K562 (cell line): Measurements from ENCODE around the gene FEN1. TPM values are rescaled to one million over a fixed set of nuclear protein-coding genes. Genes with fewer than 3 reads are reported as not detected.

Source experiments
- JUN ChIP-seq, 2 experiments: sonication (generic) in 1 of 2; formaldehyde crosslinking in 1 of 2; IDR thresholded peaks; 2 replicates each; pipeline versions ENCODE4 v1.6.1 to v1.8.0; 2012 to 2022; ENCODE audit warnings: borderline replicate concordance in 2 of 2, mild to moderate bottlenecking in 2 of 2, improper control_type of control experiment in 1 of 2, low read depth in 1 of 2, low read length in 1 of 2, missing genetic modification reagents in 1 of 2
- TBL1XR1 ChIP-seq, 2 experiments: IDR thresholded peaks; 2 replicates each; pipeline ENCODE4 v1.6.1; 2012; ENCODE audit warnings: improper control_type of control experiment in 2 of 2, low read length in 2 of 2, mild to moderate bottlenecking in 1 of 2
- polyA plus RNA-seq, 8 experiments: library from polyadenylated mRNA; depleted of rRNA in 4 of 8; stranded (reverse) in 5 of 8; unstranded in 3 of 8; fragments of >200 nt; fragmentation: Nextera tagmentation in 2 of 8; fragmentation: Illumina TruSeq in 1 of 8; extraction: Ambion mirVana in 2 of 8; extraction: Trizol in 1 of 8; gene quantifications; 2 replicates each; pipeline versions ENCODE4 v1.2.1 to v1.2.3, GENCODE V29; 2011 to 2014; ENCODE audit warnings: inconsistent platforms in 1 of 8, missing spikeins in 1 of 8
- total RNA-seq, 7 experiments: library from RNA; depleted of rRNA in 6 of 7; stranded (reverse); fragments of >200 nt in 6 of 7; fragmentation: Illumina TruSeq in 2 of 7; extraction: Trizol in 2 of 7; gene quantifications; 2 replicates each; pipeline versions ENCODE4 v1.2.1 to v1.2.3, GENCODE V29; 2011 to 2021; ENCODE audit warnings: low replicate concordance in 1 of 7
- TF ChIP-seq, protein P1 (sequence below): fragments of 450-650 bp; IDR thresholded peaks from 2 replicates; pipeline ENCODE4 v1.6.1; 2016; ENCODE audit warnings: mild to moderate bottlenecking, moderate library complexity
- TF ChIP-seq, protein P2 (sequence below): sonication (generic); formaldehyde crosslinking; IDR thresholded peaks from 2 replicates; pipeline ENCODE4 v1.8.0; 2022; ENCODE audit warnings: mild to moderate bottlenecking, missing genetic modification reagents
- TF ChIP-seq, protein P3 (sequence below), 2 experiments: fragments of 450-650 bp; conservative IDR thresholded peaks; 2 replicates each; pipeline ENCODE4 v1.6.1; 2017; ENCODE audit warnings: mild to moderate bottlenecking in 2 of 2, moderate library complexity in 2 of 2
- TF ChIP-seq, protein P4 (sequence below), 2 experiments: fragments of 150-350 bp in 1 of 2; IDR thresholded peaks; 2 replicates each; pipeline ENCODE4 v1.6.1; 2012 to 2016; ENCODE audit warnings: low read depth in 2 of 2, low read length in 2 of 2, mild to moderate bottlenecking in 1 of 2, moderate library complexity in 1 of 2

FEN1 gene
- total and polyA plus RNA-seq, 9 of the 15 experiments (the other 6 are each of a cell fraction or from before 2014, with no cell fraction given): 58.1 to 156 (median 137) TPM

DNA sequence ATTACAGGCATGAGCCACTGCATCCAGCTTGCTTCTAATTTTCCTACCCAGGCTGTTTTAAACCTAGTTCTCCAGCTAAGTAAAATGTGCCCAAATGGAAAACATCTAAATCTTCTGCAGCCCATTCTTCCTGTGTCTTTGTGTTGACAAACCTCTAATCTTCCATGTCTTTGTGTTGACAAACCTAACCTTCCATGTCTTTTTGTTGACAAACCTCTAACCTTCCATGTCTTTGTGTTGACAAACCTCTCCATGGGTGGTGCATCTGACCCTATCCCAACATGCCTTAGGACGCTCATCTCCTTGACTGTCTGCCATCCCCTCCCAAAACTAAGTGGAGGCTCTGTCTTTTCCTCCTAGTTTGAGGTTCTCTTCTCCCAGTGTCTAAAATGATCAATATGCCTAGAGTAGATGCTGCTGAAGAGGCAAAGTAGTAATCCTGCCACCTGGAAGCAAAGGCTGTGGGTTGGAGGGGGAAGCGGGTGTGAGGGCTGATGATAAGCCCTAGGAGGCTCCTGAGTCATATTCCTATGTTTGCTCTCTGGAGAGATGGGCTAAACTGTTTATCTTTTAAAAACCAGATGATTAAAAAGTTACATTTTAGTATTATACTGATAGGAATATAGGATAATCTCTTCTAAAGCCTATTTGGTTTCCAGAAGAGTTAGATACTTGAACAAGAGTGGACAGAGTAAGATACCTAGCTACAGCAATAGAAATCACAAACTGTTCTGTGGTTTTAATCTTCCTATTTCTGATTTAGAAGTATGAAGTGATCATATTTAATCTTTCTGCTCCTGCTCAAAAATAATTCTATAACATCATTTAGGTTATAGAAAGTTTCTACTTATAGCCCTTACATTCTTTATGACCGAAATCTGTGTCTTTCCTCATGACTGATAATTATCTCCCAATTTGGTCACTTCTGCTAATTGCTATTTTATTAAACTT is 7.9 kb downstream of the FEN1 start (continued):
- TF ChIP-seq, protein P1, sequence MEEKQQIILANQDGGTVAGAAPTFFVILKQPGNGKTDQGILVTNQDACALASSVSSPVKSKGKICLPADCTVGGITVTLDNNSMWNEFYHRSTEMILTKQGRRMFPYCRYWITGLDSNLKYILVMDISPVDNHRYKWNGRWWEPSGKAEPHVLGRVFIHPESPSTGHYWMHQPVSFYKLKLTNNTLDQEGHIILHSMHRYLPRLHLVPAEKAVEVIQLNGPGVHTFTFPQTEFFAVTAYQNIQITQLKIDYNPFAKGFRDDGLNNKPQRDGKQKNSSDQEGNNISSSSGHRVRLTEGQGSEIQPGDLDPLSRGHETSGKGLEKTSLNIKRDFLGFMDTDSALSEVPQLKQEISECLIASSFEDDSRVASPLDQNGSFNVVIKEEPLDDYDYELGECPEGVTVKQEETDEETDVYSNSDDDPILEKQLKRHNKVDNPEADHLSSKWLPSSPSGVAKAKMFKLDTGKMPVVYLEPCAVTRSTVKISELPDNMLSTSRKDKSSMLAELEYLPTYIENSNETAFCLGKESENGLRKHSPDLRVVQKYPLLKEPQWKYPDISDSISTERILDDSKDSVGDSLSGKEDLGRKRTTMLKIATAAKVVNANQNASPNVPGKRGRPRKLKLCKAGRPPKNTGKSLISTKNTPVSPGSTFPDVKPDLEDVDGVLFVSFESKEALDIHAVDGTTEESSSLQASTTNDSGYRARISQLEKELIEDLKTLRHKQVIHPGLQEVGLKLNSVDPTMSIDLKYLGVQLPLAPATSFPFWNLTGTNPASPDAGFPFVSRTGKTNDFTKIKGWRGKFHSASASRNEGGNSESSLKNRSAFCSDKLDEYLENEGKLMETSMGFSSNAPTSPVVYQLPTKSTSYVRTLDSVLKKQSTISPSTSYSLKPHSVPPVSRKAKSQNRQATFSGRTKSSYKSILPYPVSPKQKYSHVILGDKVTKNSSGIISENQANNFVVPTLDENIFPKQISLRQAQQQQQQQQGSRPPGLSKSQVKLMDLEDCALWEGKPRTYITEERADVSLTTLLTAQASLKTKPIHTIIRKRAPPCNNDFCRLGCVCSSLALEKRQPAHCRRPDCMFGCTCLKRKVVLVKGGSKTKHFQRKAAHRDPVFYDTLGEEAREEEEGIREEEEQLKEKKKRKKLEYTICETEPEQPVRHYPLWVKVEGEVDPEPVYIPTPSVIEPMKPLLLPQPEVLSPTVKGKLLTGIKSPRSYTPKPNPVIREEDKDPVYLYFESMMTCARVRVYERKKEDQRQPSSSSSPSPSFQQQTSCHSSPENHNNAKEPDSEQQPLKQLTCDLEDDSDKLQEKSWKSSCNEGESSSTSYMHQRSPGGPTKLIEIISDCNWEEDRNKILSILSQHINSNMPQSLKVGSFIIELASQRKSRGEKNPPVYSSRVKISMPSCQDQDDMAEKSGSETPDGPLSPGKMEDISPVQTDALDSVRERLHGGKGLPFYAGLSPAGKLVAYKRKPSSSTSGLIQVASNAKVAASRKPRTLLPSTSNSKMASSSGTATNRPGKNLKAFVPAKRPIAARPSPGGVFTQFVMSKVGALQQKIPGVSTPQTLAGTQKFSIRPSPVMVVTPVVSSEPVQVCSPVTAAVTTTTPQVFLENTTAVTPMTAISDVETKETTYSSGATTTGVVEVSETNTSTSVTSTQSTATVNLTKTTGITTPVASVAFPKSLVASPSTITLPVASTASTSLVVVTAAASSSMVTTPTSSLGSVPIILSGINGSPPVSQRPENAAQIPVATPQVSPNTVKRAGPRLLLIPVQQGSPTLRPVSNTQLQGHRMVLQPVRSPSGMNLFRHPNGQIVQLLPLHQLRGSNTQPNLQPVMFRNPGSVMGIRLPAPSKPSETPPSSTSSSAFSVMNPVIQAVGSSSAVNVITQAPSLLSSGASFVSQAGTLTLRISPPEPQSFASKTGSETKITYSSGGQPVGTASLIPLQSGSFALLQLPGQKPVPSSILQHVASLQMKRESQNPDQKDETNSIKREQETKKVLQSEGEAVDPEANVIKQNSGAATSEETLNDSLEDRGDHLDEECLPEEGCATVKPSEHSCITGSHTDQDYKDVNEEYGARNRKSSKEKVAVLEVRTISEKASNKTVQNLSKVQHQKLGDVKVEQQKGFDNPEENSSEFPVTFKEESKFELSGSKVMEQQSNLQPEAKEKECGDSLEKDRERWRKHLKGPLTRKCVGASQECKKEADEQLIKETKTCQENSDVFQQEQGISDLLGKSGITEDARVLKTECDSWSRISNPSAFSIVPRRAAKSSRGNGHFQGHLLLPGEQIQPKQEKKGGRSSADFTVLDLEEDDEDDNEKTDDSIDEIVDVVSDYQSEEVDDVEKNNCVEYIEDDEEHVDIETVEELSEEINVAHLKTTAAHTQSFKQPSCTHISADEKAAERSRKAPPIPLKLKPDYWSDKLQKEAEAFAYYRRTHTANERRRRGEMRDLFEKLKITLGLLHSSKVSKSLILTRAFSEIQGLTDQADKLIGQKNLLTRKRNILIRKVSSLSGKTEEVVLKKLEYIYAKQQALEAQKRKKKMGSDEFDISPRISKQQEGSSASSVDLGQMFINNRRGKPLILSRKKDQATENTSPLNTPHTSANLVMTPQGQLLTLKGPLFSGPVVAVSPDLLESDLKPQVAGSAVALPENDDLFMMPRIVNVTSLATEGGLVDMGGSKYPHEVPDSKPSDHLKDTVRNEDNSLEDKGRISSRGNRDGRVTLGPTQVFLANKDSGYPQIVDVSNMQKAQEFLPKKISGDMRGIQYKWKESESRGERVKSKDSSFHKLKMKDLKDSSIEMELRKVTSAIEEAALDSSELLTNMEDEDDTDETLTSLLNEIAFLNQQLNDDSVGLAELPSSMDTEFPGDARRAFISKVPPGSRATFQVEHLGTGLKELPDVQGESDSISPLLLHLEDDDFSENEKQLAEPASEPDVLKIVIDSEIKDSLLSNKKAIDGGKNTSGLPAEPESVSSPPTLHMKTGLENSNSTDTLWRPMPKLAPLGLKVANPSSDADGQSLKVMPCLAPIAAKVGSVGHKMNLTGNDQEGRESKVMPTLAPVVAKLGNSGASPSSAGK: no peak
- peak; percentile 53; the same call in 1 of the 2 replicates for TF ChIP-seq JUN (IDR thresholded peaks at IDR 0.05; ENCODE audit: borderline replicate concordance, low read depth, low read length)
- no peak for TF ChIP-seq JUN (CRISPR knock-in tag; IDR thresholded peaks at IDR 0.05; ENCODE audit: borderline replicate concordance)
- TF ChIP-seq TBL1XR1 (IDR thresholded peaks at IDR 0.05; ENCODE audit: low read length in 2 of 2): peak; percentile 30 to 76; a peak in 2 of 4 replicates
- TF ChIP-seq, protein P2, sequence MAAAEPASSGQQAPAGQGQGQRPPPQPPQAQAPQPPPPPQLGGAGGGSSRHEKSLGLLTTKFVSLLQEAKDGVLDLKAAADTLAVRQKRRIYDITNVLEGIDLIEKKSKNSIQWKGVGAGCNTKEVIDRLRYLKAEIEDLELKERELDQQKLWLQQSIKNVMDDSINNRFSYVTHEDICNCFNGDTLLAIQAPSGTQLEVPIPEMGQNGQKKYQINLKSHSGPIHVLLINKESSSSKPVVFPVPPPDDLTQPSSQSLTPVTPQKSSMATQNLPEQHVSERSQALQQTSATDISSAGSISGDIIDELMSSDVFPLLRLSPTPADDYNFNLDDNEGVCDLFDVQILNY (CRISPR knock-in tag): no peak
- TF ChIP-seq, protein P3, sequence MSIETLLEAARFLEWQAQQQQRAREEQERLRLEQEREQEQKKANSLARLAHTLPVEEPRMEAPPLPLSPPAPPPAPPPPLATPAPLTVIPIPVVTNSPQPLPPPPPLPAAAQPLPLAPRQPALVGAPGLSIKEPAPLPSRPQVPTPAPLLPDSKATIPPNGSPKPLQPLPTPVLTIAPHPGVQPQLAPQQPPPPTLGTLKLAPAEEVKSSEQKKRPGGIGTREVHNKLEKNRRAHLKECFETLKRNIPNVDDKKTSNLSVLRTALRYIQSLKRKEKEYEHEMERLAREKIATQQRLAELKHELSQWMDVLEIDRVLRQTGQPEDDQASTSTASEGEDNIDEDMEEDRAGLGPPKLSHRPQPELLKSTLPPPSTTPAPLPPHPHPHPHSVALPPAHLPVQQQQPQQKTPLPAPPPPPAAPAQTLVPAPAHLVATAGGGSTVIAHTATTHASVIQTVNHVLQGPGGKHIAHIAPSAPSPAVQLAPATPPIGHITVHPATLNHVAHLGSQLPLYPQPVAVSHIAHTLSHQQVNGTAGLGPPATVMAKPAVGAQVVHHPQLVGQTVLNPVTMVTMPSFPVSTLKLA (conservative IDR thresholded peaks at IDR 0.05): peak in 1 of 2 experiments; percentile 47; a peak in 1 of 4 replicates
- TF ChIP-seq, protein P4, sequence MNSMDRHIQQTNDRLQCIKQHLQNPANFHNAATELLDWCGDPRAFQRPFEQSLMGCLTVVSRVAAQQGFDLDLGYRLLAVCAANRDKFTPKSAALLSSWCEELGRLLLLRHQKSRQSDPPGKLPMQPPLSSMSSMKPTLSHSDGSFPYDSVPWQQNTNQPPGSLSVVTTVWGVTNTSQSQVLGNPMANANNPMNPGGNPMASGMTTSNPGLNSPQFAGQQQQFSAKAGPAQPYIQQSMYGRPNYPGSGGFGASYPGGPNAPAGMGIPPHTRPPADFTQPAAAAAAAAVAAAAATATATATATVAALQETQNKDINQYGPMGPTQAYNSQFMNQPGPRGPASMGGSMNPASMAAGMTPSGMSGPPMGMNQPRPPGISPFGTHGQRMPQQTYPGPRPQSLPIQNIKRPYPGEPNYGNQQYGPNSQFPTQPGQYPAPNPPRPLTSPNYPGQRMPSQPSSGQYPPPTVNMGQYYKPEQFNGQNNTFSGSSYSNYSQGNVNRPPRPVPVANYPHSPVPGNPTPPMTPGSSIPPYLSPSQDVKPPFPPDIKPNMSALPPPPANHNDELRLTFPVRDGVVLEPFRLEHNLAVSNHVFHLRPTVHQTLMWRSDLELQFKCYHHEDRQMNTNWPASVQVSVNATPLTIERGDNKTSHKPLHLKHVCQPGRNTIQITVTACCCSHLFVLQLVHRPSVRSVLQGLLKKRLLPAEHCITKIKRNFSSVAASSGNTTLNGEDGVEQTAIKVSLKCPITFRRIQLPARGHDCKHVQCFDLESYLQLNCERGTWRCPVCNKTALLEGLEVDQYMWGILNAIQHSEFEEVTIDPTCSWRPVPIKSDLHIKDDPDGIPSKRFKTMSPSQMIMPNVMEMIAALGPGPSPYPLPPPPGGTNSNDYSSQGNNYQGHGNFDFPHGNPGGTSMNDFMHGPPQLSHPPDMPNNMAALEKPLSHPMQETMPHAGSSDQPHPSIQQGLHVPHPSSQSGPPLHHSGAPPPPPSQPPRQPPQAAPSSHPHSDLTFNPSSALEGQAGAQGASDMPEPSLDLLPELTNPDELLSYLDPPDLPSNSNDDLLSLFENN (IDR thresholded peaks at IDR 0.05; ENCODE audit: low read depth in 2 of 2, low read length in 2 of 2): peak in 1 of 2 experiments; percentile 92; a peak in 2 of 4 replicates
